G401.6 (cell line): Measurements from ENCODE around the gene SCGB2A2.

ENCODE experiments used
- FAIRE-seq: peaks from 2 replicates; lab custom pipeline; 2012; peaks lifted over from hg19 to GRCh38; lab: Jason Lieb, UNC

SCGB2A2 gene

DNA sequence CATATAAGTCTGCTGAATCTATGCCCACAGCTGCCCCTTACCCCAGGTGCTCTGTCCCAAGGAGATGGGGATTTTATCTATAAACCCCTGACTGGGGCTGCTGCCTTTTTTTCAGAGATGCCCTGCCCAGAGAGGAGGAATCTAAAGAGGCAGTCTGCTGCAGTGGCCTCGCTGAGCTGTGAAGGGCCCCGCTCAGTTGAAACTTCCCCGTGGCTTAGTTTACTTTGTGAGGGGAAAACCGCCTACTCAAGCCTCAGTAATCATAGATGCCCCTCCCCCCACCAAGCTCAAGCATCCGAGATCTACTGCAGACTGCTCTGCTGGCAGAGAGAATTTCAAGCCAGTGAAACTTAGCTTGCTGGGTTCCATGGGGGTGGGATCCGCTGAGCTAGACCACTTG lies 36.3 kb downstream of the SCGB2A2 start:
- no peak for FAIRE-seq

DNA sequence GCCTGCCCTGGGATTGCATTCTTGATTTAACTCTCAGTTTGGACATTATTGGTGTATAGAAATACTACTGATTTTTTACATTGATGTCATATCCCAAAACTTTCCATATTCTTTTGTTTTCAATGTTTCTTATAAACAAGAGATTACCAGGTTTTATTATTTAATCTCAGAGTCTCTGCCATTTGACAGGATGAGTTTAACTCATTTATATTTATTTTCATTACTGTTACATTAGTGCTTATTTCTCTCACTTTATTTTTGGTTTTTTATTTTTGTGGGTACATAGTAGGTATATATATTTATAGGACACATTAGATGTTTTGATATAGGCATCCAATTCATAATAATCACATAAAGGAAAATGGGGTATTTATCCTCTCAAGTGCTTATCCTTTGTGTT lies 38.0 kb downstream of the SCGB2A2 start:
- FAIRE-seq, result no peak

DNA sequence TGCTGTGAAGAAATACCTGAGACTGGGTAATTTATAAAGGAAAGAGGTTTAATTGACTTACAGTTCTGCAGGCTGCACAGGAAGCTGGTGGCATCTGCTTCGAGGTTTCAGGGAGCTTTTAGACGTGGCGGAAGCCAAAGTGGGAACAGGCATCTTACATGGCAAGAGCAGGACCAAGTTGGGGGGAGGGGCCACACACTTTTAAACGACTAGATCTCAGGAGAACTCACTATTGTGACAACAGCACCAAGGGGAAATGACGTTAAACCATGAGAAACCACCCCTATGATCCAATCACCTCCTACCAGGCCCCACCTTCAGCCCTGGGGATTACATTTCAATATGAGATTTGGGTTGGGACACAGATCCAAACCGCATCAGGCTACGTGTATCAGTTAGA lies 40.0 kb downstream of the SCGB2A2 start:
- FAIRE-seq, result no peak

DNA sequence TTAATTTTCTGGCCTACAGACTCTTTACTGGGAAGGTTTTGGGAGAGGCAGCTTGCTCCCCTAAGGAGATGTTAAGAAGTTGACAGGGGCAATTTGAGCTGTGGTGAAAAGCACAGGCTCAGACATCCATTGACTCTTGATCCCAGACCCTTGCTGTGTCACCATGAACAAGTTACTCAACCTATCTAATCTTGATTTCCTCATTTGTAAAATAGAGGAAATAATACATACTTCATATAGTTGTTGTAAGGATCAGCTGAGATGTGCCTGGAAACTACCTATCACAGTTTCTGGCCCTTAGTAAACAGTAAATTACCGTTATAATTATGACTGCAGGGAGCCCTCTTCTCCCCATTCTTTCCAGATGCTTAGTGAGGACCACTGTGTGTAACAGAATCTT lies 45.5 kb downstream of the SCGB2A2 start:
- FAIRE-seq, result no peak

DNA sequence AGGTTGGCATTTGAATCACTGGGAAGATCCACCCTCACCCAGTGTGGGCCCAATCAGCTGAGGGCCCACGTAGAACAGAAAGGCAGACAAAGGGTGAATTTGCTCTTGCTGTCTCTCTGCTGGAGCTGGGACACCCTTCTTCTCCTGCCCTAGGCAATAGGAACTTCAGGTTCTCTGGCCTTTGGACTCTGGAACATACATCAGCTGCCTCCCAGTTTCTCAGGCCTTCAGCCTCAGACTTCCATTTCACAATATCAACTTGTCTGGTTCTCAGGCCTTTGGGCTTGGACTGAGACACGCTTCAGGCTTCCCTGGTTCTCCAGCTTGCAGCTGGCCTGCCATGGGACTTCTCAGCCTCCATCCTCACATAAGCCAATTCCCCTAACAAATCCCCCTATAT lies 52.6 kb downstream of the SCGB2A2 start:
- FAIRE-seq, result no peak
